B cell (primary cell): ENCODE measurements around the gene DNAL1. TPM values are rescaled to one million over a fixed set of nuclear protein-coding genes. Genes with fewer than 3 reads are reported as not detected.

ENCODE experiments used
- ATAC-seq: fragments of 200-7000 bp; cut with Tn5 transposase; one replicate; pipeline ENCODE4 v1.10.0; 2021; ENCODE audit warnings: low read depth, mild to moderate bottlenecking, moderate number of reproducible peaks, moderate library complexity
- CTCF ChIA-PET: fragments of 350-600 bp; sonication (Branson Sonifier 250); formaldehyde crosslinking; loops from one replicate; lab custom pipeline; 2021; ENCODE audit warnings: antibody characterized with exemption, inconsistent platforms; lab: Charles Lee
- POLR2A ChIA-PET: fragments of 350-600 bp; sonication (Branson Sonifier 250); formaldehyde crosslinking; loops from one replicate; lab custom pipeline; 2021; ENCODE audit warnings: antibody characterized with exemption; lab: Charles Lee
- DNase-seq: peaks from one replicate; pipeline ENCODE4 v3.0.0; 2013
- H2AFZ ChIP-seq: 2 replicates; pipeline ENCODE4 v1.6.1; 2012; ENCODE audit warnings: mild to moderate bottlenecking, low read depth, low read length; ENCODE audit not compliant: insufficient read depth, poor library complexity, severe bottlenecking
- H3K27ac ChIP-seq, 2 donors: 1 replicate in 1 of 2; 2 replicates in 1 of 2; pipeline ENCODE4 v1.5.1; 2012 to 2013; ENCODE audit warnings: low read length in 2 of 2, mild to moderate bottlenecking in 2 of 2, moderate library complexity in 1 of 2
- H3K27me3 ChIP-seq, 4 experiments: fragments of 200-600 bp in 1 of 4; sonication (generic) in 1 of 4; replicated peaks in 1 of 4; 1 replicate in 2 of 4; 2 replicates in 2 of 4; pipeline versions ENCODE4 v1.6.1 to v1.7.0; 2013 to 2016; ENCODE audit warnings: low read length in 3 of 4, mild to moderate bottlenecking in 2 of 4, mixed read lengths in 1 of 4, moderate library complexity in 1 of 4; ENCODE audit not compliant: insufficient read depth in 4 of 4, control insufficient read depth in 3 of 4; ENCODE audit errors: control extremely low read depth in 1 of 4
- H3K36me3 ChIP-seq, 2 experiments: replicated peaks in 1 of 2; 1 replicate in 1 of 2; 2 replicates in 1 of 2; pipeline versions ENCODE4 v1.6.1 to v1.7.1; 2013; ENCODE audit warnings: low read length in 1 of 2; ENCODE audit not compliant: insufficient read depth in 2 of 2, control insufficient read depth in 1 of 2; ENCODE audit errors: control extremely low read depth in 1 of 2, extremely low read depth in 1 of 2
- H3K4me1 ChIP-seq, 2 donors: fragments of 200-600 bp in 1 of 2; sonication (generic) in 1 of 2; 1 replicate in 1 of 2; 2 replicates in 1 of 2; pipeline versions ENCODE4 v1.5.1 to v1.6.1; 2013 to 2017; ENCODE audit warnings: low read length in 2 of 2; ENCODE audit not compliant: control insufficient read depth in 2 of 2, insufficient read depth in 2 of 2
- H3K4me2 ChIP-seq: replicated peaks from 2 replicates; pipeline ENCODE3; 2012; ENCODE audit warnings: mild to moderate bottlenecking, low read depth, low read length; ENCODE audit not compliant: poor library complexity, severe bottlenecking
- H3K4me3 ChIP-seq, 5 experiments: fragments of 200-600 bp in 1 of 5; sonication (generic) in 1 of 5; 1 replicate in 3 of 5; 2 replicates in 2 of 5; pipeline versions ENCODE4 v1.5.1 to v1.7.0; 2011 to 2016; ENCODE audit warnings: low read length in 4 of 5, mild to moderate bottlenecking in 4 of 5, low read depth in 2 of 5, control low read depth in 1 of 5, moderate library complexity in 1 of 5; ENCODE audit not compliant: insufficient read depth in 1 of 5; ENCODE audit errors: control extremely low read depth in 1 of 5, extremely low read depth in 1 of 5
- H3K79me2 ChIP-seq: fragments of 200-600 bp; sonication (generic); one replicate; pipeline ENCODE4 v1.6.0; 2016; ENCODE audit warnings: low read length; ENCODE audit not compliant: control insufficient read depth, insufficient read depth
- H3K9ac ChIP-seq: fragments of 200-600 bp; sonication (generic); 2 replicates; pipeline ENCODE4 v1.6.1; 2017; ENCODE audit warnings: mild to moderate bottlenecking, low read length, moderate library complexity
- H3K9me3 ChIP-seq, 3 donors: one replicate each; pipeline versions ENCODE4 v1.6.1 to v1.7.1; 2013; ENCODE audit warnings: low read length in 2 of 3; ENCODE audit not compliant: control insufficient read depth in 2 of 3, insufficient read depth in 1 of 3; ENCODE audit errors: control extremely low read depth in 1 of 3
- H4K20me1 ChIP-seq: 2 replicates; pipeline ENCODE4 v1.6.0; 2012; ENCODE audit warnings: mild to moderate bottlenecking, low read length; ENCODE audit not compliant: insufficient read depth, control insufficient read depth, poor library complexity, severe bottlenecking
- H3K27ac Mint-ChIP-seq: one replicate; pipeline ENCODE4 v1.8.0; 2021; ENCODE audit warnings: mixed read lengths
- H3K27me3 Mint-ChIP-seq: one replicate; pipeline ENCODE4 v1.8.0; 2021; ENCODE audit warnings: mixed read lengths
- H3K4me1 Mint-ChIP-seq: one replicate; pipeline ENCODE4 v1.8.0; 2021; ENCODE audit warnings: mixed read lengths
- H3K4me3 Mint-ChIP-seq: one replicate; pipeline ENCODE4 v1.8.0; 2021; ENCODE audit warnings: mixed read lengths
- H3K9me3 Mint-ChIP-seq: one replicate; pipeline ENCODE4 v1.8.0; 2022; ENCODE audit warnings: mixed read lengths; ENCODE audit not compliant: insufficient read depth
- CTCF ChIP-seq: fragments of 200-600 bp; IDR thresholded peaks from one replicate; pipeline ENCODE4 v1.8.0; 2022; ENCODE audit warnings: antibody characterized with exemption, mild to moderate bottlenecking
- EZH2 ChIP-seq: IDR thresholded peaks from 2 replicates; pipeline ENCODE4 v1.6.1; 2012; ENCODE audit warnings: borderline replicate concordance, low read depth, mild to moderate bottlenecking, moderate library complexity, low read length; ENCODE audit not compliant: insufficient read depth, poor library complexity, severe bottlenecking
- WGBS: methylation state at CpG from one replicate; pipeline ENCODE4 v1.1.5; 2013; ENCODE audit warnings: missing lambda C conversion rate; ENCODE audit not compliant: insufficient coverage; 5-methylcytosine and 5-hydroxymethylcytosine counted together
- intact Hi-C: fragments of 100-400 bp; cut with micrococcal nuclease; formaldehyde crosslinking; loops from one replicate; pipeline ENCODE4 v1.10.0; 2022
- polyA plus RNA-seq: library from polyadenylated mRNA; depleted of rRNA; stranded (reverse); fragments of >200 nt; gene quantifications from 2 replicates; pipeline ENCODE4 v1.2.3, GENCODE V29; 2012
- total RNA-seq, 2 donors: library from RNA; stranded (reverse); fragments of 120-200 nt in 1 of 2; gene quantifications; 1 replicate in 1 of 2; 2 replicates in 1 of 2; pipeline versions ENCODE4 v1.2.3 to v1.2.4, GENCODE V29; 2013 to 2022

DNAL1 gene
- total and polyA plus RNA-seq, 2 donors (not counting 1 experiment from before 2014, with no cell fraction given) = 2.0 to 10.7 TPM

- Histone ChIP-seq H3K9me3 (no peaks in the 10 kb centered on the region), H3K27ac (no peak overlapping the region), H3K27me3 (no peaks in the 10 kb centered on the region), H3K9ac (no peak overlapping the region), H4K20me1 (no peaks in the 10 kb centered on the region), H3K36me3 (no peaks in the 10 kb centered on the region), H2AFZ (no peak overlapping the region), H3K4me3 (no peak overlapping the region), H3K4me1 (peaks cover 17 to 22% of the 10 kb centered on the region in 2 donors), H3K79me2 (peaks cover 22% of the 10 kb centered on the region), H3K4me2 (no peak overlapping the region)
- intact Hi-C loops = loop anchor here (5.0 kb wide), 1 partner anchor 42 kb away; no protein-coding TSS in a partner anchor
- peaks cover 21% of the 10 kb centered on the region for H3K4me1 Mint-ChIP-seq
- ATAC-seq (no peak), DNase-seq (no peak)
- no peak overlapping the region for H3K4me3 Mint-ChIP-seq
- ChIA-PET POLR2A (no interaction called here), CTCF (interaction anchor here (0.9 kb wide), 1 partner anchor 82 kb away, joined by 3 read pairs; no protein-coding TSS in a partner anchor)
- TF ChIP-seq CTCF (no peak), EZH2 (no peak)
- no peaks in the 10 kb centered on the region for H3K9me3 Mint-ChIP-seq
- H3K27me3 Mint-ChIP-seq = no peaks in the 10 kb centered on the region
- WGBS = 93% methylated on average over 5 of the region's 8 CpGs
- no peak overlapping the region for H3K27ac Mint-ChIP-seq
These were observed 65.2 kb downstream of the DNAL1 start for GRCh38 chr14:73709904-73710469.

- no peak overlapping the region for H2AFZ ChIP-seq
- TF ChIP-seq CTCF (no peak), EZH2 (no peak)
- WGBS = 100% methylated on average over 5 of the region's 5 CpGs
- H3K9ac ChIP-seq = no peak overlapping the region
- intact Hi-C loops = loop anchor here (5.0 kb wide), 1 partner anchor 42 kb away; no protein-coding TSS in a partner anchor
- H3K27ac Mint-ChIP-seq = no peak overlapping the region
- peaks cover 0 to 2% of the 10 kb centered on the region in 2 experiments for H3K36me3 ChIP-seq
- no peak overlapping the region for H3K4me3 Mint-ChIP-seq
- no peak for DNase-seq
- H3K27me3 Mint-ChIP-seq = no peaks in the 10 kb centered on the region
- peaks cover 21% of the 10 kb centered on the region for H3K4me1 Mint-ChIP-seq
- H4K20me1 ChIP-seq = no peaks in the 10 kb centered on the region
- H3K9me3 Mint-ChIP-seq = no peaks in the 10 kb centered on the region
- ATAC-seq = no peak
- H3K4me1 ChIP-seq = peaks cover 17 to 22% of the 10 kb centered on the region in 2 donors
- no peak overlapping the region for H3K27ac ChIP-seq
- CTCF ChIA-PET = interaction anchor here (1.1 kb wide), 1 partner anchor 115 kb away, joined by 3 read pairs; no protein-coding TSS in a partner anchor
- H3K4me3 ChIP-seq = no peak overlapping the region
- no peaks in the 10 kb centered on the region for H3K27me3 ChIP-seq
- POLR2A ChIA-PET = interaction anchor here (0.6 kb wide), 1 partner anchor 573 kb away, joined by 4 read pairs; no protein-coding TSS in a partner anchor
- H3K9me3 ChIP-seq = no peaks in the 10 kb centered on the region
- peaks cover 22% of the 10 kb centered on the region for H3K79me2 ChIP-seq
- no peak overlapping the region for H3K4me2 ChIP-seq
These were observed 66.0 kb downstream of the DNAL1 start for GRCh38 chr14:73710737-73711136.
